Measurements from ENCODE around the gene MYO6. TPM values are rescaled to one million over a fixed set of nuclear protein-coding genes. Genes with fewer than 3 reads are reported as not detected.

The MYO6 gene
- total RNA-seq, 1 experiment from 2014 or later: 44.1 TPM

DNA sequence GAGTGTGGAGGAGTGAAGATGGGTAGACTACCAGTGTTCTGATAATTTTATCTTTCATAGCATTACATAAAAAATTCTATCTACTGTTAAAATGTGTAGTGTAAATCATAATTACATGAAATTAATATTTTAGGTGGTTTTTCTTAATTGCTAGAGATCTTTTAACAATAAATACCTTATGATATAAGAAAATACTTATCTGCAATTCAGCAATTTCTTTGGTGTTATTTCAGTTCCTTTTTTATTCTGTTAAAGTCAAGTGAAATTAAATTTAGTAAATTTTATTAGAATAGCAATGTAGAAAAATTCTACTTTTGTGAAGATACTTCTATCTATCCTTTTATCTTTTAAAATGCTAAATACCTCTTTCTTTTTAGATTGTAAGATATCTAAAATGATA is 219.1 kb downstream of the MYO6 start:
- BruUV-seq (replicated peaks): no TSS peak
- ATAC-seq: no peak
- RAD21 ChIA-PET (ENCODE audit: low non-redundant PET in 1 of 2, low total read pairs in 2 of 2, uncharacterized antibody in 2 of 2, unreplicated experiment in 2 of 2): no interaction called here

More for the DNA sequence above, 219.1 kb downstream of the MYO6 start:
- no peaks in the 10 kb centered on the region for H3K9me3 ChIP-seq (ENCODE audit: control insufficient read depth in 1 of 2, insufficient read depth in 1 of 2, low read depth in 1 of 2, low read length in 2 of 2)
- H2AFZ ChIP-seq (ENCODE audit: low read depth, low read length, poor library complexity, severe bottlenecking): no peak overlapping the region
- H3K4me3 ChIP-seq (replicated peaks in 1 of 2; ENCODE audit: low read depth in 1 of 2, low read length in 2 of 2): no peak overlapping the region
- intact Hi-C loops (cut with micrococcal nuclease): no loop called here
- H3K4me2 ChIP-seq (ENCODE audit: low read length): no peak overlapping the region
- DNase-seq (ENCODE audit: low read depth, low spot score): no peak
- H3K9me2 ChIP-seq (ENCODE audit: insufficient read depth): no peaks in the 10 kb centered on the region
- H3K27ac ChIP-seq (ENCODE audit: low read depth, low read length): no peak overlapping the region
- CTCF ChIA-PET: no interaction called here
- no peaks in the 10 kb centered on the region for H3K4me1 ChIP-seq (ENCODE audit: control insufficient read depth in 1 of 2, insufficient read depth in 2 of 2, low read length in 2 of 2)
- no peaks in the 10 kb centered on the region for H4K20me1 ChIP-seq (ENCODE audit: insufficient read depth)
- TF ChIP-seq ZNF274 (IDR thresholded peaks at IDR 0.05; ENCODE audit: low read depth, low read length) (no peak), JUND (IDR thresholded peaks at IDR 0.05) (no peak), RAD21 (IDR thresholded peaks at IDR 0.05; ENCODE audit: low read depth) (no peak), POLR2A (IDR thresholded peaks at IDR 0.05; ENCODE audit: borderline replicate concordance, extremely low read depth, insufficient read depth, insufficient read length) (no peak), EZH2phosphoT487 (IDR thresholded peaks at IDR 0.05; ENCODE audit: borderline replicate concordance) (no peak), POLR2AphosphoS5 (IDR thresholded peaks at IDR 0.05; ENCODE audit: low read depth, low read length) (no peak), EGR1 (IDR thresholded peaks at IDR 0.05; ENCODE audit: low read depth) (no peak)
- H3K36me3 ChIP-seq (ENCODE audit: control insufficient read depth in 1 of 2, insufficient read depth in 2 of 2, low read length in 2 of 2): no peaks in the 10 kb centered on the region
- H3K27me3 ChIP-seq (ENCODE audit: insufficient read depth, low read length): no peaks in the 10 kb centered on the region
- no peak overlapping the region for H3K9ac ChIP-seq (ENCODE audit: low read length)
- no peaks in the 10 kb centered on the region for H3K79me2 ChIP-seq (ENCODE audit: insufficient read depth, low read length)
- POLR2A ChIA-PET: no interaction called here

Other genes starting within 250 kb of the MYO6 start
- 78.1 TPM for gene SENP6, start 147.4 kb upstream of the MYO6 start, total RNA-seq (2021; ENCODE audit: unreplicated experiment)

Measured in HCT116 (cell line).